Activated CD4-positive, alpha-beta T cell treated with anti-CD3 and anti-CD28 coated beads, Interleukin-2, amount 50 U/mL, for 16 hours (primary cell): ENCODE data around the gene ANKRD22.

ENCODE experiments used
- DNase-seq: peaks from one replicate; pipeline ENCODE4 v3.0.0-alpha.2; 2020

Gene ANKRD22

DNA sequence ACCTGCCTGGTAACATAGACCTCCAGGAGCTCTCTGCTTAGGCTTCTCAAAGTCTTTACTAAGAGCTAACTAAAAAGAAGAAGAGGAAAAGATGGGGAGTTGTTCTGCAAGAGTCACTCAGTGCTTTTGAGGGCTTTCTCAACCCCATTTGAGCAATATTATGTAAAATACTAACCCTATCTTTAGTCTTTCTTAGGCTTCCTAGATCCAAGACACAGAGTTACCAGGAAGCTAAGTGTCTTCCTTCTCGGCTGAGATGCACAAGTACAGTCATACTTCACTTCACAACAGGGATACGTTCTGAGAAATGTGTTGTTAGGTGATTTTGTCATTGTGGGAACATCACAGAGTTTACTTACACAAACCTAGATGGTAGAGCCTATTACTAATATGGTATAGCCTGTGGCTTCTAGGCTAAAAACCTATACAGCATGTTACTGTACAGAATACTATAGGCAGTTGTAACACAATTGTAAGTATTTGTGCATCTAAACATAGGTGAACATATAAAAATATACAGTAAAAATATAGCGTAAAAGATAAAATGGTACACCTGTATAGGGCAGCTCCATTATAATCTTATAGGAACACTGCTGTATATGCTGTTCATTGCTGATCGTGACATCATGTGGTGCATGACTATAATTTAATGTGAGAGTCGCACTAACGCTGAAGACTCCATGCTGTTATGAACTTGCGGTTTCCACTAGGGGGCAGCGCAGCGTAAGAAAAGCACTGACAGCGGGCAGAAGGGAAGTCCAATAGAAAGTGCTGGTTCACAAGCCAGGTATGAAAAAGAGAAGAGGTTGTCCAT, 16.3 kb downstream of the ANKRD22 start:
- peak; percentile 92 for DNase-seq

DNA sequence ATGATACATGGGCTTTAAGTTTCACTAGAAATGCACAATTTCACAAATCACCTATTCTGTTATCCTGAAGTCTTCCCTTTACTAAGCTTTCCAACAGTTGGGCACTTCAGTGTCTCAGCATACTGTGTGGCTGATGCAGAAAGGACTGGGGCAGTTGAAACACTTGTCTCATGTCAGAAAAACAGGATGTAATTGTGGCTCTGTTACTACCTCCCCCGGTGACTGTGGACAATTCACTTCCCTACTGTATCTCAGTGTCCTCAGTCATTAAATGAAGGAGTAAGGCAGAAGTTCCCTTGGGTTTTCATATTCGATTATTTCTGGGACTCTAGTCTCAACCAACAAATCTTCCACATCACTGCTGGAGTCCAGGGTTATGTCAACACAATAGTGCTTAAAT, 17.9 kb downstream of the ANKRD22 start:
- DNase-seq = no peak

GRCh38 chr10:88833156-88833555, 18.5 kb downstream of the ANKRD22 start:
- DNase-seq = no peak

DNA sequence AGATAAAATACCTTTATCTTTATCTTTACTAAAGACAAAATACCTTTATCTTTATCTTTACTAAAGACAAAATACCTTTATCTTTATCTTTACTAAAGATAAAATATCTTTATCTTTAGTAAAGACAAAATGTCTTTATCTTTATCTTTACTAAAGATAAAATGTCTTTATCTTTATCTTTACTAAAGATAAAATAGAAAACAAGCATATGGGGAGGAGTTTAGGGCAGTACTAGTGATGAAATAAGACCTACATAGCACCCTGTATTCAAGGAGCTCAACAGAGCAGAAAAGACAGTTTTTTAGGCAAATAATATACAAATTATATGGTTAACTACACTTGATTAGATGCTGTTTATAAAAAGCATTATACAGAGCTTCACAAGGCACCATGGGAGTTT, 19.3 kb downstream of the ANKRD22 start:
- no peak for DNase-seq

GRCh38 chr10:88831709-88832108, 19.9 kb downstream of the ANKRD22 start:
- DNase-seq = peak; percentile 82

- DNase-seq = peak; percentile 63
These were observed 20.9 kb downstream of the ANKRD22 start for GRCh38 chr10:88830643-88831268.

GRCh38 chr10:88828310-88828709, 23.3 kb downstream of the ANKRD22 start:
- no peak for DNase-seq

DNA sequence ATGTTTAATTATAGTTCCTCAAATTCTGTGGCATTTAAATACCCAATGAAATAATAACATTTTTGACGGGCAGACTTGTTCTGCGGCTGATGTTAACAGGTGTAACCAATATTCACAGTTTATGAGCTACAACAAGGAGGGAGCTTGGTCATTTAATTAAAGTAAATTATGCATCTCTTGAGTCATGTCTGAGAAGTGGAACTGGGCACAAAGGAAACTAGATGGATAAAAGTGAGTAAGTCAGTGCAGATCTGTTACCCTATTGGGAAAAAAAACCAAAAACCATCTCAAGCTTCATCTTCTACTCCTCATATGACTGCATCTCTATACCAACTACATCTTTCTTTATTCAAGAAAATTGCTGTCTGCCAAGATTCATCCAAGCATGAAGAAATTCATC, 24.0 kb downstream of the ANKRD22 start:
- DNase-seq = no peak

GRCh38 chr10:88826388-88826787, 25.3 kb downstream of the ANKRD22 start:
- no peak for DNase-seq

DNA sequence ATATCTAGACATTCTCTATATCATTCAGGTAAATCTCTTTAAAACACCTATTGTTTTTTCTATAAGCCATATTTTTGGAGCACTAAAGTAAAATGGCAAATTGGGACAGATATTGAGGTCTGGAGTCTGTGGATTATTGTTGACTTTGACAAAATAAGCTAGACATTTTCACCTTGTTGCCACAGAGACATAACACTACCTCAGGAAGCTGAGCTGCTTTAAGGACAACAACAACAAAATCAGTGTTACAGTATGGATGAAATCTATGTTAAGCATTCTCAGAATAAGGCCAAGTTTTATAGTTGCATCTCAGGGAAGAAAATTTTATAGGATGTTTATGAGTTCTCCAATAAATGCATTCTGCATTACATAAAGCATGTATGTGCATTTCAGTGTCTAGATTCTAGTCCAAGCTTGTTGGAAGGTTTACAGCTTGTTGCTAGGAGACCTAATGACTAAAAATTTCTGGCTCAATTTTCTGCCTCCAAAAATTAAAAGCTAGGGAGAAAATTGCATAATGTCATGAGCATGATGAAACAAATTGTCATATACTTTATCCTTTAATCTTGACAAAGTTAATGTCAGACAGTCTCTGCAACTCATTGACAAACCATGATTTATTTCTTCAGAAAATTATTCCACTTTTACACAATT, 30.8 kb downstream of the ANKRD22 start:
- DNase-seq = no peak

DNA sequence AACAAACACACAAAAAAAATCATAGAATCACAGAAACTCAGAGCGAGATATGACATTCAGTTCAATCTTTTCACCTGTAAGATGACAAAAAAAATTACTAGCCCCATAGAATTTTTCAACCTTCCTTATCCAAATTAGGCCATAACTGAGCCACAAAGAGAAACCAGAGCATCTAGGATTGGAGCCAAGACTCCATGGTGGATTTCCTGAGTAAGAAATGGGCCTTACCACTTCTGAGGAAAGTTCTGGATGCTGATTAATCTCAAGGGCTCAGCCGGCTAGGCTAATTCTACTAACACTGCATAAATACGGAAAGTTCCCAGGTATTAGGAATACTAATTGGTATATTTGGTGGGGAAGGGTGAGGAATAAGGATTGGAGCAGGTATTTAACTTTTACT, 32.4 kb downstream of the ANKRD22 start:
- DNase-seq = no peak

DNA sequence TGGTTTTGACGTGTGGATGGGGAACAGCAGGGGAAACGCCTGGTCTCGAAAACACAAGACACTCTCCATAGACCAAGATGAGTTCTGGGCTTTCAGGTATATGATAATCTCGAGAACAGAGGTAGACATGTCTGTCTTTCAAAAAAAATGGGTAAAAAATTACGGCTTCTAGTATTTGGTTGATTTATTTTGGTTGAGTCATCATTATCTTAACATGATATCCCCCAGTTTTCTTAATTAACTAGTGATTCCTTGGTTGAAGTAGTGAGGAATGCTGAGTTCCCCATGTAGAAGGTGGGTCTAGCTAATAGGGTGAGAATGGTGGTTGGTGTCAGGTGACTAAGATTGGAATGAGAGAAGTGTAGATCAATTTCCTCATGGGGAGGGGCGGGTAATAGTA, 38.4 kb downstream of the ANKRD22 start:
- no peak for DNase-seq

DNA sequence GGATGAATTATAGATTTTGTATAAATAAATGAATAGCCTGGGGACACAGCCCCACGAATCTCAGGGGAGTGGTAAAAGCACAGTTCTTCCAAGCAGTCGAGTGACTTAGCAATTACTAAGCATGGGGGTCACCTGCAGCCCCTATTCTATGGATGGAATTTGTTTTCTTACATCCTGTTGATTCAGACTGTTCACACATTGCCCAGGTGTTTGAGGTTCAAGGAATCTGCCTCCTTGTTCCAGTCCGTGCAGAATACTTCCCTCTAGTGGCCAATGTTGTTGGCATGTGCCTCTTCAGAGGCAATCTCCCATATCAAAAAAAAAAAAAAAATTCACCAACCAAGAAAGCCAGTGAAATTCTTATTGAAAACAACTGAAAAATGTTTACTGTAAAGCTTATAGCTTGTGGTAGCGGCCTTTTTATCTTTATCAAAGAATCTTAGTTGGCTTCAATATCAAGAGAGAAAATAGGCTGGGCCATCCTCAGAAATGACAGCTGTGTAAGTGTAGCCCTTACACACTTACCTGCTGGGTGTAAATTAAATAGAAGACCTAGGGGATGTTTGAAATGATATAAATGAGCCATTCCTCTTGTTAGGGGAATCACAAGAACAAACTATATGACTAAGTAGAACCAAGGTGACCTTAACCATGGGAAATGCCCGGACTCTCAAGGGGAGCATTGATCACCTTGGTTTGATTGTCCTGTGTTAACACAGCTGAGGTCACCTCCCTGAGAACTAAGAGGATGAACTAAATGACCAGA, 41.3 kb downstream of the ANKRD22 start:
- DNase-seq = peak; percentile 64

- no peak for DNase-seq
These were observed 42.0 kb downstream of the ANKRD22 start for GRCh38 chr10:88809621-88810020.

GRCh38 chr10:88805924-88806323, 45.7 kb downstream of the ANKRD22 start:
- no peak for DNase-seq

DNA sequence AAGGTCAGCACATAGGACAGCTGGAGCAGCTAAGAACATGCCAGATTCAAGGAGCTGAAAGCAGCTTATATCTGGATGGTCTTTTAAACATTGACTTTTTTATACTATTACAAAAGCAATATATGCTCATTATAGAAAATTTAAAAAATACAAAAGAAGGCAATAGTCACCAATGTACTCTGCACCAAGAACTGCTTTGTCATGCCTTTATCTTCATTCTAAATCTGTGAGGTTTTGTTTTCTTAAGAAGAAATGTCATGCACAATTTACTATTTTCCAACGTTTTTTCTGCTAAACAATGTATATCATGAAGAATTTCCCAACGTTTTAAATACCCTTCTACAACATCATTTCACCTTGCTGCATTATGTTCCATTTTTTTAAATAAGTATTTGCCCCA, 46.3 kb downstream of the ANKRD22 start:
- DNase-seq = no peak

DNA sequence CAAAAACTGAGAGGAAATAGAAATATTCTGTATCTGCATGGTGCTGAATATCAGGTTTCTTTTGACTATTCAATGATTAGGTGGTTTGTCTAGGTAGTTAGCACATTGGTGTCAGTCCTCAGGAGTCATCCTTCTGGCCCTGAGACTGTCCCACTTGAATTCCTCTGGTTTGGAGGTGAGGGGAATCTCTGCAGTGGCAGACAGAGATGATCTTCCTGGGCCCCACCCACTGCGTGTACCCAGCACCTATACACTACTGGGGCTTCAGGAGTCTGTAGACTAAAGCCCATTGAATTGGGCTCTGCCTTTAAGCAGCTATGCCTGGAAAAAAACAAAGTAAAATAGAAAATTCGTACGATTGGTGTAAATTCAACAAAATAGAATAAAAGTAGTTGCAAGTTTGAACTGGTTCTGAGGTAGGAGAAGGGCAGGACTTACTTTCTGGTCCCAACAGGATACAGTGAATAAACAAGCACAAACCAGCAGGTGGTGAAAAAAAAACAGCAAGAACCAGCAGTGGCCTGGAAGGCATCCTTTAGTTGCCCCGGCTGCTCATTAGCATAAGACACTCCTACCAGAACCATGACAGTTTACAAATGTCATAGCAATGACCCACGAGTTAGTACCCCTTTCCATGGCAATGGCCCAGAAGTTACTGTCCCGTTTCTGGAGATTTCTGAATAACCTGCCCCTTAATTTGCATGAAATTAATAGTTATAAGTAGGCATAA, 47.4 kb downstream of the ANKRD22 start:
- no peak for DNase-seq

DNA sequence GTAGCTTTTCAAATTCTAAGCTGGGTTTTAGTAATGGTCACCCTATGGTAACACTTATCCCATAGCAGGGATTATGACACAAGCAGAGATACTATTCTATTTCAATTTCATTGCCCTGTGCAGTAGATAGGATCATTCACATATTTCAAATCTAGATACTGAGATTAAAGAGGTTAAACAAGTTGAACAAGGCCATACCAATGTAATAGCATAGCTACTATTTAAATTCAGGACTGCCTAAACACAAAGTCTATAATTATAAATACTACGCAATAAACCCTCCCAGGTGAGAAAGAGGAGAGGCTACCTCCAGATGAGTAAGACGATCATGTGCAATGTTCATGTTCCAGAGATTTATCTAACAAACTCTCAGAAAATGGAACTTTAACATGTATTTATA, 48.0 kb downstream of the ANKRD22 start:
- no peak for DNase-seq

- DNase-seq = no peak
These were observed 48.9 kb downstream of the ANKRD22 start, which contains the start of gene LIPM for GRCh38 chr10:88802523-88803285. LIPM (plus strand) TSS chr10:88802730; CDS start chr10:88802897, 167 bp downstream.

DNA sequence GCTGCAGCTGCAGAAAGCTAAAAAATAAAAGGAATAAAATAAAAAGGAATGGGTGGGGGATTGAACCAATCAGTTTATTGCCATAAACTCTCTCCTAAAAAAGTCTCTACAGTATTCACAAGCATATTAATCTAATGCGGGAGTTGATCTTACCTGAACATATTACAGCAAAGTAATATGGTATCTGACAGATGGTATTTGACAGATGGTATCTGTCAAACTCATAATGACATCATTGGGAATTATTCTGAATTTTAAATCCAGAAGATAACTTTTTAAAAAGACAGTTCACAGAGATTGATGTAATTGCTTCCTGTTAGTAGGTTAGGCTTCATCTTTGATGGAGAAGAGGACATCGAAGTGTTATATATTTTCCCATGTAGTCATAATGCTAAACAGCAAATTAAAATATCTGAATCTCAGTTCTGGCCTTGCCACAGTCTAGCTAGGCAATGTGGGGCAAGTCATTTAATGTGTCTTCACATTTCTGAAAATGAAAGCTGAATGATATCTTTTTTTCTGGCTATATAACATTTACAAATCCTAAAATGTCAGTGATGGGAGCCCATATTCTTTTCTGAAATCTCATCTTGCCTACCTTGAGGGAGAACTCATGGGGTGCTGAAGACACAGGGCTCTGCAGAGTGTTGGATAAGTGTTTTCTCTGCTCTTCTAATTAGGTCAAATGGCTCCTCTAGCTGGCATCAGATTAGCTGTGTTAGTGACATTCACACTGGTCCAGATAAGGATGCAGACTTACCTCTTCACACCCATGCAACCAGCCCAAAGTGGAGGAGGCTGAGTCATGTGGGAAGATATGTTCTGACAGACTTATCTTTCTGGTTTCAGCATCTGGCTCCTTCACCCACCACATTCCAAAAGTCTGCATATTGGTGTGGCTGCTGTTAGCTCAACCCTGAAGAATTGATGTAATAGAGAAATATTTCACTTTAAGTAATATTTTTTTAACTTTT, 51.2 kb downstream of the ANKRD22 start:
- peak; percentile 59 for DNase-seq
